LNCaP clone FGC (cell line): Measurements from ENCODE around the gene ANGPTL2.

Experiments
- DNase-seq: peaks from one replicate; pipeline ENCODE4 v3.0.0-alpha.2; 2011; ENCODE audit warnings: low read depth
- H3K4me3 ChIP-seq: 2 replicates; pipeline ENCODE4 v1.5.1; 2011; ENCODE audit warnings: mild to moderate bottlenecking, low read depth, low read length, control low read depth
- TF ChIP-seq, protein P1 (sequence below): IDR thresholded peaks from 2 replicates; pipeline ENCODE4 v1.5.1; 2012; ENCODE audit warnings: mild to moderate bottlenecking; ENCODE audit not compliant: control insufficient read depth, insufficient read depth; ENCODE audit errors: extremely low read depth

Gene ANGPTL2

DNA sequence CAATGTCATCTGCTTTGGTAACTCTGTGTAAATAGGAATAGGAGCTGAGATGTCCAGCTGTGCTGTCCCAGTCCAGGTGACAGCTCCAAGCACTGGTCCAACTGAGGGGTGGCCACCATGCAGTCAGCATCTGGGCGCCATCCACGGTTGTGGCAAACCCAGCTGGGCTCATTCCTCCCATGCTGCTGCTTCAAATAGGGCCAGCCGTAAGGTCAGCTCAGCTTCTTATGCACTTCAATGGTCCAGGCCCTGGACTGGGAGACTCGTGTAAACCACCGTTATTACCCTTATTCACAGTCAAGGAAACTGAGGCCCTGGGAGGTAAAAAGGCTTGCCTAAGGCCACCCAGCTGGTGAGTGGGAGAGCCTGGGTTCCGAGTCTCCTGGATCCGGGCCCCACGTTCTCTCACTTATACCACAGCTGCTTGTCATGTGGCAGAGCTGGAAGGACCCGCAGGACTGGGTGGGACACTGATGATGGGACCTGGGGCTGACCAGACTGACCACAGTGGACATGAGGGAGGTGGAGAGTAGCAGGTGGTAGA, 38.7 kb upstream of the ANGPTL2 start:
- TF ChIP-seq, protein P1, sequence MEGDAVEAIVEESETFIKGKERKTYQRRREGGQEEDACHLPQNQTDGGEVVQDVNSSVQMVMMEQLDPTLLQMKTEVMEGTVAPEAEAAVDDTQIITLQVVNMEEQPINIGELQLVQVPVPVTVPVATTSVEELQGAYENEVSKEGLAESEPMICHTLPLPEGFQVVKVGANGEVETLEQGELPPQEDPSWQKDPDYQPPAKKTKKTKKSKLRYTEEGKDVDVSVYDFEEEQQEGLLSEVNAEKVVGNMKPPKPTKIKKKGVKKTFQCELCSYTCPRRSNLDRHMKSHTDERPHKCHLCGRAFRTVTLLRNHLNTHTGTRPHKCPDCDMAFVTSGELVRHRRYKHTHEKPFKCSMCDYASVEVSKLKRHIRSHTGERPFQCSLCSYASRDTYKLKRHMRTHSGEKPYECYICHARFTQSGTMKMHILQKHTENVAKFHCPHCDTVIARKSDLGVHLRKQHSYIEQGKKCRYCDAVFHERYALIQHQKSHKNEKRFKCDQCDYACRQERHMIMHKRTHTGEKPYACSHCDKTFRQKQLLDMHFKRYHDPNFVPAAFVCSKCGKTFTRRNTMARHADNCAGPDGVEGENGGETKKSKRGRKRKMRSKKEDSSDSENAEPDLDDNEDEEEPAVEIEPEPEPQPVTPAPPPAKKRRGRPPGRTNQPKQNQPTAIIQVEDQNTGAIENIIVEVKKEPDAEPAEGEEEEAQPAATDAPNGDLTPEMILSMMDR = no peak
- H3K4me3 ChIP-seq = no peak overlapping the region
- DNase-seq = no peak

- no peak overlapping the region for H3K4me3 ChIP-seq
- no peak for DNase-seq
- TF ChIP-seq, protein P1 = no peak
Observed at GRCh38 chr9:127159949-127160610, 37.6 kb upstream of the ANGPTL2 start.

- TF ChIP-seq, protein P1 = no peak
- no peak for DNase-seq
- no peak overlapping the region for H3K4me3 ChIP-seq
Observed at GRCh38 chr9:127159325-127159801, 36.9 kb upstream of the ANGPTL2 start.

DNA sequence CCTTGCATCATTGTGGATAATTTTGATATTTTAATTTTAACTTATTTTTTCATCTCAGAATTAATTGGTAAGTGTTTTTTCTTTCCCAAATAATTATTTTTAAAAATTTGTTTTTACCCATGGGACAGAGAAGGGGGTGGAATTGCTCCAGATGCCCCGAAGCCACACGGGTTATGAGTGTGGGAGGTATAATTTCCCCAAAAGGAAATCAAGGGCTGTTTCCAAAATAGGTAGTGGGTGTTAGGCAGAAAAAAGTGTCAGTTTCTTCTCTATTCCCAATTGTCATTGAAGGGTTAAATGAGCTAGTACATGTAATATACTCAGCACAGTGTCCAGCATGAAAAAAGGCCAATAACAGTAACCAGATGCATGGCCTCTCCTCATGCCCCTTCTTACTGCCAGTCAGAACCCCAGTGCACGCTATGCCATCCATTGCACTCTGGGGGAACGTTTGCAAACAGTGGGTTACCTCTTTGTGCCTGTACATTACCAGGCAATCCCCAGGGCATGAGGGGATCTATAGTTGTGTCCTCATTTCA, 36.4 kb upstream of the ANGPTL2 start:
- H3K4me3 ChIP-seq = no peak overlapping the region
- no peak for DNase-seq
- TF ChIP-seq, protein P1 = no peak

GRCh38 chr9:127155314-127155960, 33.0 kb upstream of the ANGPTL2 start:
- TF ChIP-seq, protein P1 = no peak
- H3K4me3 ChIP-seq = no peak overlapping the region

DNA sequence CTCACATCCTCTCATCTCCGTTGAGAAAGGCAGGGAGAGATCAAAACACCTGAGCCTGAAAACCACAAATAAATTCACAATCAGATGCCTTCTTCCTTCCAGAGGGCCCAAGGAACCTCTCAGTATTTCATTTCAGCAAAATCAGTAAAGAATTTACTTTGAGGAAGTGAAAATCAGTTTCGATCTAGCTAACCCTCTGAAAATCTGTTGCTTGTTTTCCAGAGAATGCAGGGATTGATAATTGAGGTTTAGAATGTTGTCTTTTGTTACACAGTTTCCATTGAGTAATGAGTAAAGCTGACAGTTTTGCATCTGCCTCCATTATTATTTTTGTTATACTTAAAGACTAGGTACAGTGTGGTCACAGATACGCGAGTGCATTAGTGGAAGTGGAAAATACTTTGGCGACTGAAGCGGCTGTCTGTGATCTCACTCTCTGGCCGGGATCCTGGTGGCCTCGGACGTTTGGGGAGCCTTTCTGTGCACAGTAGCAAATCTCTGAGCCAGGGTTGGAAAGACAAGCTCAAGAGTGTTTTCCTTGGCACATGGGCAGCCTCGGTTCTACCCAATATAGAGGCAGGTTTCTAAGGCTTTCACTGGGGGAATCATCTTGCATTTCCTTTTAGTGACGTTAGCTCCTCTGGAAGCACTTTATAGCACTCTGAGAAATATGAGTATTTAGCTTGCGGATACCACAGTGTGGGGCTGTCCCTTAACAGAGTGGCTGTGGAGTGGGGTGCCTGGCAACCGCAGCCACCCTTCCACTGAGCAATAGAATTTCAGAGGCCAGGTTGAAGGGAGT, 32.2 kb upstream of the ANGPTL2 start:
- DNase-seq = no peak
- no peak overlapping the region for H3K4me3 ChIP-seq
- TF ChIP-seq, protein P1 = no peak

More at GRCh38 chr9:127155314-127155960, 33.0 kb upstream of the ANGPTL2 start:
- DNase-seq = no peak
